Stimulated activated CD8-positive, alpha-beta memory T cell treated with anti-CD3 and anti-CD28 coated beads, Interleukin-4, amount 100 ng/mL, for 48 hours (primary cell): ENCODE results near the gene ST14.
"Not testable (repeated sequence)": the region's sequence is repeated elsewhere in the genome, so short reads cannot be mapped to it uniquely, and the experiment has no call there.

Experiments
- DNase-seq: peaks from one replicate; pipeline ENCODE4 v3.0.0-alpha.2; 2020

Gene ST14

GRCh38 chr11:130243816-130244215, 84.2 kb downstream of the ST14 start:
- no peak for DNase-seq

GRCh38 chr11:130244848-130245247, 85.3 kb downstream of the ST14 start:
- no peak for DNase-seq

DNA sequence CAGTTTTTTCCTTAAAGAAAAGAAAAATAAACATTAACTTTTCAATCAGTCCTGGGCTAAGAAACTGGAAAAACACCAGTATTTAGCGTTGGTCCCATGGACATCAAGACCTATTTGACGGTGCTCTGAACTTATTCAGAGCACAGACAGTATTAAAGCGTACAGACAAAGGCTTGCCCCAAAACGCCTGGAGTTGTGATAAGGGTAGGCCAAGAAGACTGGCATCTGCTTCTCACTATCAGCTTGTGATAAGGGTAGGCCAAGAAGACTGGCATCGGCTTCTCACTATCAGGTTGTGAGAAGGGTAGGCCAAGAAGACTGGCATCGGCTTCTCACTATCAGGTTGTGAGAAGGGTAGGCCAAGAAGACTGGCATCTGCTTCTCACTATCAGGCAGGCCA, 85.8 kb downstream of the ST14 start:
- not testable (repeated sequence) for DNase-seq

DNA sequence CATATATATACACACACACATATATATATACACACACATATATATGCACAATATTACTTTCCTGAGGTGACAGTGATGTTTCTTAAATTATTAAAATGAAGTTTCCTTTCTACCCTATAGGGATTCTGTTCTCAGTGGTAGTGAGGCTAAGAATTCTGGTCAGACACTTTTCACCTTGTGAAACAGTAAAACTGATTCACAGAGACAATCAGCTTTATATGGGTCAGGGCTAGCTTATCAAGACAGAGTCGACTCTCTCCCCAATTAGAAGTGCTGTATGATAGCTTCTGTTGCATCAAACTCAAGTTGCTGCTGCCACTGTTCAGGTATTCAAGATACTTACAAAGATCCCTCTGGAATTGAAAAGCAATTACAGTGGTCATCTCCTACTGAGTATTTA, 86.7 kb downstream of the ST14 start:
- no peak for DNase-seq

DNA sequence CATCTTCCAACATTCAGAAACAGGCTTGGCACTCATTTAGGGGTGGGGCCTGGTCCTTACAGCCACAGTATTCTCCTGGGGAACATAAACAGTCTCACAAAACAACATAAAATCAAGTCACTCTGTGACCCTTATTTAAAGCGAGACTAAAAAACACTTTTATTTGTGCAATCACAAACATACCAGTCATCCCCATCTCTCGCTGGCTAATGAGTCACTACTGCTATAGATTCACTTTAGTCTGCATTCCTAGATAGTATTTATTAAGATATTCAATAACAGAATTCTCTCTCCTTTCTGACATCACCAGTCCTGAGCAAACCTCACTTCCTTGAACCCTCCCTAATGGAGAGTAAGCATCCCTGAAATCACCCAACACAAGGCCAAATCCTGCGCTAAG, 87.2 kb downstream of the ST14 start:
- no peak for DNase-seq

DNA sequence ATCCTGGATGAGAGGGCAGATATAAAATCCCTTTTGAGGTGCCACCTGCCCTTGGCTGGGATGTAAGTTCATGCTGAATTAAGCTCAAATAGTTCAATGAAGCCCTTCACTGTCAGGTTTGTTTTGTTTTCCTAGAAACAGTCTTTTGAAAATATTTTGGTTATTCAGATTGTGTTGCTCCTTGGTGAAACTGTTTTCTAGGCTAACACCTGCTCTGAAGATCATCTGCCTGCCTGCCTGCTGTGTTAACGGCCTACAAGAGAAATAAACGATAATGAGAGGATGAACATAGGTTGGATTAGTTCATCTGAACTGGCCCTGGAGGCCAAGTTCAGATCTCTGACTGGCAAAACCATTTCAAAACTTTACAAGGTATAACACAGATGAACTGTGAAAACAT, 87.7 kb downstream of the ST14 start:
- no peak for DNase-seq

DNA sequence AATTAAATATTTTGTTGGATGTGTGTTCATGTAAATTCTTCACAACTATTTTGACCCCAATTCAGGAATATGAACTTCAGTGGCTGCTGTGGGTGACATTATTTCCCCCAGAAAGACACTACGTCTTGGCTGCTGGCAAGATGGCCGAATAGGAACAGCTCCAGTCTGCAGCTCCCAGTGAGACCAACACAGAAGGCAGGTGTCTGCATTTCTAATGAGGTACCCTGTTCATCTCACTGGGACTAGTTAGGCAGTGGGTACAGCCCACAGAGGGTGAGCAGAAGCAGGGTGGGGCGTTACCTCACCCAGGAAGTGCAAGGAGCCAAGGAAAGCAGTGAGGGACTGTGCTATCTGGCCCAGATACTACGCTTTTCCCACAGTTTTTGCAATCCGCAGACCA, 89.8 kb downstream of the ST14 start:
- DNase-seq: no peak

DNA sequence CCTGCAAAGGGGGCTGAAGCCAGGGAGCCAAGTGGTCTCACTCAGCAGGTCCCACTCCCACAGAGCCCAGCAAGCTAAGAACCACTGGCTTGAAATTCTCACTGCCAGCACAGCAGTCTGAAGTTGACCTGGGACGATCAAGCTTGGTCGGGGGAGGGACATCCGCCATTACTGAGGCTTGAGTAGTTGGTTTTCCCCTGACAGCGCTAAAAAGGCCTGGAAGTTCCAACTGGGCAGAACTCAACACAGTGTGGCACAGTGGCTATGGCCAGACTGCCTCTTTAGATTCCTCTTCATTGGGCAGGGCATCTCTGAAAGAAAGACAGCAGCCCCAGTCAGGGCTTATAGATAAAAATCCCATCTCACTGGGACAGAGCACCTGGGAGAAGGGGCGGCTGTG, 90.3 kb downstream of the ST14 start:
- not testable (repeated sequence) for DNase-seq

- not testable (repeated sequence) for DNase-seq
Measured at GRCh38 chr11:130251763-130252162, 92.2 kb downstream of the ST14 start.
